Naive thymus-derived CD4-positive, alpha-beta T cell (primary cell): ENCODE measurements around the gene ADGRG6. TPM values are rescaled to one million over a fixed set of nuclear protein-coding genes. Genes with fewer than 3 reads are reported as not detected.

Experiments used
- ATAC-seq: fragments of 150-1000 bp; cut with Tn5 transposase; 2 replicates; pipeline ENCODE4 v1.10.0; 2021; ENCODE audit warnings: mild to moderate bottlenecking, moderate library complexity
- CTCF ChIA-PET: fragments of 350-600 bp; sonication (Branson Sonifier 250); formaldehyde crosslinking; loops from one replicate; lab custom pipeline; 2021; ENCODE audit warnings: antibody characterized with exemption; lab: Charles Lee
- POLR2A ChIA-PET: fragments of 350-600 bp; sonication (Branson Sonifier 250); formaldehyde crosslinking; loops from one replicate; lab custom pipeline; 2021; ENCODE audit warnings: antibody characterized with exemption, inconsistent platforms; lab: Charles Lee
- DNase-seq, 9 donors: peaks; one replicate each; pipeline versions ENCODE4 v3.0.0 to v3.0.0-alpha.2; 2020 to 2022; ENCODE audit warnings: mixed read lengths in 1 of 9
- H3K27ac ChIP-seq: one replicate; pipeline ENCODE4 v1.7.0; 2013; ENCODE audit warnings: mild to moderate bottlenecking, low read depth, low read length, moderate library complexity
- H3K27me3 ChIP-seq, 2 donors: one replicate each; pipeline ENCODE4 v1.7.0; 2013; ENCODE audit warnings: low read length in 2 of 2, mild to moderate bottlenecking in 2 of 2, moderate library complexity in 2 of 2; ENCODE audit not compliant: control insufficient read depth in 2 of 2, insufficient read depth in 2 of 2
- H3K36me3 ChIP-seq, 3 experiments: 1 replicate in 2 of 3; 2 replicates in 1 of 3; pipeline ENCODE4 v1.7.0; 2013; ENCODE audit warnings: low read length in 3 of 3, mild to moderate bottlenecking in 3 of 3, moderate library complexity in 1 of 3; ENCODE audit not compliant: insufficient read depth in 3 of 3, control insufficient read depth in 2 of 3
- H3K4me1 ChIP-seq, 2 donors: one replicate each; pipeline ENCODE4 v1.7.0; 2013; ENCODE audit warnings: low read length in 2 of 2, mild to moderate bottlenecking in 2 of 2, moderate library complexity in 1 of 2; ENCODE audit not compliant: control insufficient read depth in 2 of 2, insufficient read depth in 2 of 2
- H3K4me3 ChIP-seq: 2 replicates; pipeline ENCODE4 v1.7.0; 2013; ENCODE audit warnings: mild to moderate bottlenecking, low read length
- H3K9me3 ChIP-seq, 3 experiments: 1 replicate in 2 of 3; 2 replicates in 1 of 3; pipeline ENCODE4 v1.7.0; 2013; ENCODE audit warnings: low read length in 3 of 3; ENCODE audit not compliant: control insufficient read depth in 2 of 3
- H3K27ac Mint-ChIP-seq, 9 donors: one replicate each; pipeline ENCODE4 v1.8.0; 2020 to 2022; ENCODE audit warnings: mixed read lengths in 9 of 9, mild to moderate bottlenecking in 8 of 9, moderate library complexity in 5 of 9, inconsistent platforms in 2 of 9
- H3K27me3 Mint-ChIP-seq, 5 donors: one replicate each; pipeline ENCODE4 v1.8.0; 2021 to 2022; ENCODE audit warnings: mixed read lengths in 5 of 5, mild to moderate bottlenecking in 1 of 5
- H3K36me3 Mint-ChIP-seq, 5 donors: one replicate each; pipeline ENCODE4 v1.8.0; 2020 to 2022; ENCODE audit warnings: mixed read lengths in 5 of 5, mild to moderate bottlenecking in 3 of 5, inconsistent platforms in 1 of 5
- H3K4me1 Mint-ChIP-seq, 7 donors: one replicate each; pipeline ENCODE4 v1.8.0; 2020 to 2022; ENCODE audit warnings: mixed read lengths in 7 of 7, mild to moderate bottlenecking in 3 of 7, inconsistent platforms in 1 of 7
- H3K4me3 Mint-ChIP-seq, 10 donors: one replicate each; pipeline ENCODE4 v1.8.0; 2020 to 2022; ENCODE audit warnings: mild to moderate bottlenecking in 10 of 10, mixed read lengths in 10 of 10, moderate library complexity in 6 of 10, inconsistent platforms in 2 of 10
- H3K9me3 Mint-ChIP-seq, 11 donors: one replicate each; pipeline ENCODE4 v1.8.0; 2020 to 2022; ENCODE audit warnings: mixed read lengths in 11 of 11, mild to moderate bottlenecking in 4 of 11, inconsistent platforms in 1 of 11, moderate library complexity in 1 of 11
- intact Hi-C, 2 donors: fragments of 100-400 bp; cut with micrococcal nuclease; formaldehyde crosslinking; loops; one replicate each; pipeline ENCODE4 v1.15.1; 2023
- polyA plus RNA-seq, 2 donors: library from polyadenylated mRNA; unstranded; fragments of 300-500 nt; fragmentation: Illumina TruSeq; gene quantifications; one replicate each; pipeline ENCODE4 v1.2.3, GENCODE V29; 2021
- total RNA-seq, 6 experiments: library from RNA in 5 of 6; stranded (reverse) in 5 of 6; gene quantifications; 1 replicate in 5 of 6; 2 replicates in 1 of 6; pipeline ENCODE4 v1.2.3 and lab custom pipeline; 2021 to 2026

Gene ADGRG6
- total RNA-seq, result 1 to 10 TPM in 1 of 5 experiments, under 1 TPM in 3, not detected in 1; 0.24 to 3.6 (median 0.67) TPM
- under 1 TPM in 1 of 2 donors, not detected in 1; 0.02 TPM for polyA plus RNA-seq
- total RNA-seq (lab: John Stamatoyannopoulos, UW), result 1.9 reads per million, percentile 8 among the genes with 10 or more reads in this experiment

- DNase-seq, result peak; percentile 10 to 50 (median 42)
- peak within 1 kb of the TSS; percentile 53 for H3K4me3 ChIP-seq
- Mint-ChIP-seq H3K4me3 (peak within 1 kb of the TSS; percentile 78 to 93 (median 85)), H3K27ac (peak within 1 kb of the TSS in 1 of 9 donors; percentile 26), H3K36me3 (no peaks in the 10 kb centered on the region), H3K27me3 (peaks cover 0 to 47% (median 15%) of the 10 kb centered on the region in 5 donors), H3K9me3 (no peaks in the 10 kb centered on the region), H3K4me1 (peaks cover 3 to 21% (median 15%) of the 10 kb centered on the region in 7 donors)
- H3K4me1 ChIP-seq, result peaks cover 0 to 7% of the 10 kb centered on the region in 2 donors
- no peak within 1 kb of the TSS for H3K27ac ChIP-seq
- ChIA-PET POLR2A (no interaction called here), CTCF (no interaction called here)
- peak; percentile 85 for ATAC-seq
- no peaks in the 10 kb centered on the region for H3K9me3 ChIP-seq
- intact Hi-C loops, result loop anchor here in 1 of 2 donors (2.0 kb wide), 1 partner anchor 87 kb away; no protein-coding TSS in a partner anchor
- no peaks in the 10 kb centered on the region for H3K36me3 ChIP-seq
- peaks cover 0 to 4% of the 10 kb centered on the region in 2 donors for H3K27me3 ChIP-seq
Observed at GRCh38 chr6:142301651-142302391, at the start of gene ADGRG6. ADGRG6 (plus strand) TSS chr6:142302007; CDS start chr6:142302330, 323 bp downstream.

GRCh38 chr6:142254513-142254912 is 47.3 kb upstream of the ADGRG6 start:
- intact Hi-C loops, result no loop called here
- Mint-ChIP-seq H3K27ac (no peak overlapping the region), H3K4me3 (no peak overlapping the region), H3K9me3 (no peaks in the 10 kb centered on the region), H3K27me3 (peaks cover 0 to 11% (median 0%) of the 10 kb centered on the region in 5 donors), H3K4me1 (peaks cover 0 to 5% (median 0%) of the 10 kb centered on the region in 7 donors), H3K36me3 (peaks cover 0 to 4% (median 0%) of the 10 kb centered on the region in 5 donors)
- Histone ChIP-seq H3K4me3 (no peak overlapping the region), H3K27me3 (no peaks in the 10 kb centered on the region), H3K27ac (no peak overlapping the region), H3K9me3 (no peaks in the 10 kb centered on the region), H3K4me1 (no peaks in the 10 kb centered on the region), H3K36me3 (no peaks in the 10 kb centered on the region)
- ATAC-seq (no peak), DNase-seq (no peak)
- CTCF ChIA-PET, result interaction anchor here (0.7 kb wide), 1 partner anchor 36 kb away, joined by 3 read pairs; no protein-coding TSS in a partner anchor
- POLR2A ChIA-PET, result no interaction called here

- ChIA-PET POLR2A (no interaction called here), CTCF (no interaction called here)
- no peak overlapping the region for H3K4me3 ChIP-seq
- no peak overlapping the region for H3K27ac Mint-ChIP-seq
- peaks cover 0 to 2% (median 0%) of the 10 kb centered on the region in 11 donors for H3K9me3 Mint-ChIP-seq
- H3K36me3 ChIP-seq, result no peaks in the 10 kb centered on the region
- intact Hi-C loops, result no loop called here
- H3K27ac ChIP-seq, result no peak overlapping the region
- peaks cover 0 to 4% (median 0%) of the 10 kb centered on the region in 5 donors for H3K36me3 Mint-ChIP-seq
- no peaks in the 10 kb centered on the region for H3K9me3 ChIP-seq
- peaks cover 0 to 11% (median 0%) of the 10 kb centered on the region in 5 donors for H3K27me3 Mint-ChIP-seq
- no peaks in the 10 kb centered on the region for H3K4me1 ChIP-seq
- peaks cover 0 to 5% (median 0%) of the 10 kb centered on the region in 7 donors for H3K4me1 Mint-ChIP-seq
- H3K27me3 ChIP-seq, result no peaks in the 10 kb centered on the region
- H3K4me3 Mint-ChIP-seq, result no peak overlapping the region
- DNase-seq, result no peak
- no peak for ATAC-seq
Observed at GRCh38 chr6:142255785-142256184, 46.0 kb upstream of the ADGRG6 start.

GRCh38 chr6:142258305-142258704 is 43.5 kb upstream of the ADGRG6 start:
- intact Hi-C loops, result no loop called here
- peaks cover 0 to 5% (median 0%) of the 10 kb centered on the region in 7 donors for H3K4me1 Mint-ChIP-seq
- DNase-seq (no peak), ATAC-seq (no peak)
- CTCF ChIA-PET, result no interaction called here
- Histone ChIP-seq H3K4me3 (no peak overlapping the region), H3K27ac (no peak overlapping the region), H3K27me3 (no peaks in the 10 kb centered on the region), H3K36me3 (no peaks in the 10 kb centered on the region), H3K4me1 (no peaks in the 10 kb centered on the region), H3K9me3 (no peaks in the 10 kb centered on the region)
- peaks cover 0 to 4% (median 0%) of the 10 kb centered on the region in 5 donors for H3K27me3 Mint-ChIP-seq
- POLR2A ChIA-PET, result interaction anchor here (0.7 kb wide), 1 partner anchor 29 kb away, joined by 4 read pairs; no protein-coding TSS in a partner anchor
- H3K4me3 Mint-ChIP-seq, result no peak overlapping the region
- H3K36me3 Mint-ChIP-seq, result no peaks in the 10 kb centered on the region
- peaks cover 0 to 4% (median 0%) of the 10 kb centered on the region in 11 donors for H3K9me3 Mint-ChIP-seq
- no peak overlapping the region for H3K27ac Mint-ChIP-seq

- DNase-seq (no peak), ATAC-seq (no peak)
- no peak overlapping the region for H3K4me3 Mint-ChIP-seq
- peaks cover 0 to 4% (median 0%) of the 10 kb centered on the region in 11 donors for H3K9me3 Mint-ChIP-seq
- H3K27ac Mint-ChIP-seq, result no peak overlapping the region
- Histone ChIP-seq H3K27me3 (no peaks in the 10 kb centered on the region), H3K36me3 (no peaks in the 10 kb centered on the region), H3K9me3 (no peaks in the 10 kb centered on the region), H3K27ac (no peak overlapping the region), H3K4me1 (no peaks in the 10 kb centered on the region), H3K4me3 (no peak overlapping the region)
- peaks cover 0 to 5% (median 0%) of the 10 kb centered on the region in 7 donors for H3K4me1 Mint-ChIP-seq
- ChIA-PET POLR2A (interaction anchor here (0.7 kb wide), 1 partner anchor 29 kb away, joined by 4 read pairs; no protein-coding TSS in a partner anchor), CTCF (no interaction called here)
- peaks cover 0 to 4% (median 0%) of the 10 kb centered on the region in 5 donors for H3K27me3 Mint-ChIP-seq
- intact Hi-C loops, result no loop called here
- no peaks in the 10 kb centered on the region for H3K36me3 Mint-ChIP-seq
Observed at GRCh38 chr6:142258757-142259156, 43.0 kb upstream of the ADGRG6 start.

GRCh38 chr6:142260748-142261147 is 41.1 kb upstream of the ADGRG6 start:
- no peaks in the 10 kb centered on the region for H3K27me3 ChIP-seq
- Mint-ChIP-seq H3K27me3 (peaks cover 0 to 4% (median 0%) of the 10 kb centered on the region in 5 donors), H3K9me3 (peaks cover 0 to 4% (median 0%) of the 10 kb centered on the region in 11 donors), H3K4me3 (no peak overlapping the region), H3K36me3 (no peaks in the 10 kb centered on the region), H3K27ac (peak overlapping the region in 1 of 9 donors; percentile 12), H3K4me1 (peaks cover 0 to 4% (median 0%) of the 10 kb centered on the region in 7 donors)
- no peaks in the 10 kb centered on the region for H3K4me1 ChIP-seq
- CTCF ChIA-PET, result no interaction called here
- no peak overlapping the region for H3K27ac ChIP-seq
- intact Hi-C loops, result no loop called here
- POLR2A ChIA-PET, result no interaction called here
- H3K9me3 ChIP-seq, result no peaks in the 10 kb centered on the region
- DNase-seq (no peak), ATAC-seq (no peak)
- H3K36me3 ChIP-seq, result no peaks in the 10 kb centered on the region
- no peak overlapping the region for H3K4me3 ChIP-seq
